WTC11 (cell line): ENCODE data around the gene AGTR1. TPM values are rescaled to one million over a fixed set of nuclear protein-coding genes. Genes with fewer than 3 reads are reported as not detected.

Experiments used
- ATAC-seq: fragments of 200-7000 bp; cut with Tn5 transposase; 2 replicates; pipeline ENCODE4 v1.10.0; 2021; ENCODE audit warnings: mild to moderate bottlenecking, moderate library complexity
- CTCF ChIA-PET: fragments of 300-600 bp; sonication (Branson Sonifier 250); formaldehyde crosslinking; loops from one replicate; lab custom pipeline; 2021; ENCODE audit warnings: antibody characterized with exemption; lab: Charles Lee
- POLR2A ChIA-PET: fragments of 350-600 bp; sonication (Branson Sonifier 250); formaldehyde crosslinking; loops from one replicate; lab custom pipeline; 2021; ENCODE audit warnings: antibody characterized with exemption; lab: Charles Lee
- DNase-seq: peaks from one replicate; pipeline ENCODE4 v3.0.0; 2021; ENCODE audit warnings: low spot score
- H3K27ac Mint-ChIP-seq: 2 replicates; pipeline ENCODE4 v1.8.0; 2021; ENCODE audit warnings: mixed read lengths
- H3K27me3 Mint-ChIP-seq: 2 replicates; pipeline ENCODE4 v1.8.0; 2021; ENCODE audit warnings: low read depth, mild to moderate bottlenecking, moderate library complexity, mixed read lengths
- H3K36me3 Mint-ChIP-seq: 2 replicates; pipeline ENCODE4 v1.8.0; 2021; ENCODE audit warnings: mixed read lengths
- H3K4me1 Mint-ChIP-seq: 2 replicates; pipeline ENCODE4 v1.8.0; 2022; ENCODE audit warnings: mixed read lengths
- H3K4me3 Mint-ChIP-seq: 2 replicates; pipeline ENCODE4 v1.8.0; 2021; ENCODE audit warnings: mild to moderate bottlenecking, moderate library complexity, mixed read lengths
- H3K9me3 Mint-ChIP-seq: 2 replicates; pipeline ENCODE4 v1.8.0; 2021; ENCODE audit warnings: mixed read lengths
- E2F4 ChIP-seq: sonication (generic); formaldehyde crosslinking; IDR thresholded peaks from 2 replicates; pipeline ENCODE4 v1.8.1; 2022; ENCODE audit warnings: low read depth, mild to moderate bottlenecking, moderate library complexity, missing genetic modification reagents, borderline replicate concordance
- ELF4 ChIP-seq: sonication (generic); formaldehyde crosslinking; IDR thresholded peaks from 2 replicates; pipeline ENCODE4 v1.8.1; 2022; ENCODE audit warnings: low read depth, mild to moderate bottlenecking, moderate library complexity, missing genetic modification reagents
- HMGA2 ChIP-seq: fragments of 250-450 bp; sonication (Bioruptor Pico); IDR thresholded peaks from 2 replicates; pipeline ENCODE4 v1.4.0; 2021; ENCODE audit warnings: mild to moderate bottlenecking, moderate library complexity
- HMGXB4 ChIP-seq: sonication (generic); formaldehyde crosslinking; IDR thresholded peaks from 2 replicates; pipeline ENCODE4 v1.8.1; 2023; ENCODE audit warnings: mild to moderate bottlenecking, moderate library complexity, missing genetic modification reagents
- JUN ChIP-seq: sonication (generic); formaldehyde crosslinking; IDR thresholded peaks from 2 replicates; pipeline ENCODE4 v1.8.0; 2023; ENCODE audit warnings: mild to moderate bottlenecking, missing genetic modification reagents
- NFATC4 ChIP-seq: fragments of 250-450 bp; sonication (Bioruptor Pico); IDR thresholded peaks from 2 replicates; pipeline ENCODE4 v1.9.0; 2021; ENCODE audit warnings: mild to moderate bottlenecking
- NR1H2 ChIP-seq: sonication (generic); formaldehyde crosslinking; IDR thresholded peaks from 2 replicates; pipeline ENCODE4 v1.9.0; 2021; ENCODE audit warnings: mild to moderate bottlenecking, moderate library complexity, missing genetic modification reagents
- PRDM15 ChIP-seq: sonication (generic); formaldehyde crosslinking; IDR thresholded peaks from 2 replicates; pipeline ENCODE4 v1.8.0; 2022; ENCODE audit warnings: missing genetic modification reagents
- STAT6 ChIP-seq: sonication (generic); formaldehyde crosslinking; conservative IDR thresholded peaks from 2 replicates; pipeline ENCODE4 v1.8.1; 2023; ENCODE audit warnings: mild to moderate bottlenecking, low read depth, missing genetic modification reagents, moderate library complexity
- total RNA-seq: library from RNA; stranded (reverse); gene quantifications from 3 replicates; pipeline ENCODE4 v1.2.3, GENCODE V29; 2021

Gene AGTR1
- total RNA-seq, 1 experiment from 2014 or later, result 0.13 TPM

DNA sequence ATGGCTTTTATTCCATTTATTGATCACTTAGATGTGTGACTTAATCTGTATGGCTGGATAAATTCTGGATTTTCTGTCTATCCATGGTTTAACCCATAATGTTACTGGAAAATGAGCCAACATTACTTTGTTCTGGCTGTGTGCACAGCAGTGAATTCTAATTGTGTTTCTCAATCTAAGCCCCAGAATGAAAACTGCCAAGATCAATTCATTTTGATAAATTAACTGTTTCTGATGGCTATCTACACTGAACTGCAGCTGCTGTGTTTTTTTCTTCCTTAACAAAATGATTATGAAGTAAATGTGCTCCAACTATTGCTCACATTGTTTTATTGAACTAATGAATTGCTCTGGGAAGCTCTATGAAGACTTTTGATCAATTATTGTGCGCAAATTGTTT is 94.2 kb downstream of the AGTR1 start (continued):
- TF ChIP-seq ELF4 (CRISPR knock-in tag) (no peak), HMGXB4 (CRISPR knock-in tag) (no peak), PRDM15 (CRISPR knock-in tag) (no peak), NR1H2 (CRISPR knock-in tag) (no peak), STAT6 (CRISPR knock-in tag) (no peak), HMGA2 (no peak), E2F4 (CRISPR knock-in tag) (no peak)

GRCh38 chr3:148792516-148792915 is 94.8 kb downstream of the AGTR1 start:
- TF ChIP-seq JUN, result no peak
- TF ChIP-seq NFATC4 (CRISPR knock-in tag), result no peak
- TF ChIP-seq, all 79 proteins: peak for 0
- Mint-ChIP-seq H3K27me3 (no peaks in the 10 kb centered on the region), H3K4me3 (no peak overlapping the region), H3K9me3 (0 out of 2 replicates have a peak, but pooled peaks cover 3% of the 10 kb centered on the region), H3K4me1 (peaks cover 47% of the 10 kb centered on the region), H3K27ac (no peak overlapping the region), H3K36me3 (no peaks in the 10 kb centered on the region)
- POLR2A ChIA-PET, result no interaction called here
- CTCF ChIA-PET, result no interaction called here
- ATAC-seq (no peak), DNase-seq (no peak)

Other genes starting within 250 kb of the AGTR1 start
- 4.1 to 7.6 TPM (median 5.0 TPM) in 3 replicates for gene CPB1, start 129.9 kb downstream of the AGTR1 start, total RNA-seq
- gene CPA3, start 167.4 kb downstream of the AGTR1 start, total RNA-seq, result not detected in 3 replicates